GM18861 (cell line): ENCODE results near the gene TUFM.
A peak's percentile ranks its signal among the peaks of the same experiment; 100 is the strongest.
"Not testable (repeated sequence)": the region's sequence is repeated elsewhere in the genome, so short reads cannot be mapped to it uniquely, and the experiment has no call there.

Source experiments
- ATAC-seq: cut with Tn5 transposase; IDR thresholded peaks from one replicate; pipeline ENCODE4 v1.9.1; 2021; ENCODE audit not compliant: unreplicated experiment

The TUFM gene

DNA sequence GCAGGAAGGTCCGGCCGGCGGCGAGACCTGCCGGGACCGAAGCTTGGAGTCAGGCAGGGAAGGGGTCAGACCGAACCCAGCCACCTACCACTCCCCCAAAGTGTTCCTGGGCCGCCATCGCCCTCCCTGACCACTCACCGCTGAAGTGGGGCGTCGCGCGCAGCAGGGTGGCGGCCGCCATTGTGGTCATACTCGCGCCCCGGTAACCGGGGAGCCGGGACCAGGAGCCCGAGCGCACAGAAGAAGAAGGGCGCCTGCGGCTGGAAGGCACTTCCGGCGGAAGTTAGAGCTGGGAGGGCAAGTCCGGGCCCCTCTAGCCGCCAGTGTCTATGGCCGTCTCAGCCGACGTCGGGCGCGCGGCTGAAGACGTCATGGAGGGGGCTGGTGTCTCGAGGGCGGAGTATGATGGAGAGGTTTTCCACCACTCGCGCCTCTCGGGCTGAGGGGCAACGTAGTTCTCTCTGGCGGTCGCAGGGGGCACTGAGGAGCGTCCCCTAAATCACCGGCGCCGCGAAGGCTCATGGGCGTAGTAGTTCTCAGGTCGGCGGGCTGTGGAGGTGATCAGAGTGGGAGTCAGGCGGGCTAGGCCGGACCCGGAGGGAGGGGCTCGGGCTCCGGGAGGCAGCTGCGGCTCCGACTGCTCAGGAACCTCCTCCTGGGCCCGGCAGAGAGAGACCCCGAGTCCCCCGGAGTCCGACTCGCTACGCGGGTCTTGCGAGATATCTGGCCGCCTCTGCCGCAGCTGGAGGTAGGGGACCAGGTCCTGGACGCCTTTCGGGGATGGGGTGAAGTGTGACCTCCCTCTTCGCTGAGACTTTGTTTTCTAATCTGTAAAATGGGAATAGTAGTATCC is at the start of gene TUFM:
TSS of gene TUFM (minus strand) at position 269 of the 853 bp plus-strand sequence. CDS start at position 190, 79 bp downstream.
- ATAC-seq: peak; percentile 85

- ATAC-seq: no peak
These were observed 49.5 kb upstream of the TUFM start for GRCh38 chr16:28895609-28896008.

GRCh38 chr16:28893291-28893690 is 47.1 kb upstream of the TUFM start:
- no peak for ATAC-seq

DNA sequence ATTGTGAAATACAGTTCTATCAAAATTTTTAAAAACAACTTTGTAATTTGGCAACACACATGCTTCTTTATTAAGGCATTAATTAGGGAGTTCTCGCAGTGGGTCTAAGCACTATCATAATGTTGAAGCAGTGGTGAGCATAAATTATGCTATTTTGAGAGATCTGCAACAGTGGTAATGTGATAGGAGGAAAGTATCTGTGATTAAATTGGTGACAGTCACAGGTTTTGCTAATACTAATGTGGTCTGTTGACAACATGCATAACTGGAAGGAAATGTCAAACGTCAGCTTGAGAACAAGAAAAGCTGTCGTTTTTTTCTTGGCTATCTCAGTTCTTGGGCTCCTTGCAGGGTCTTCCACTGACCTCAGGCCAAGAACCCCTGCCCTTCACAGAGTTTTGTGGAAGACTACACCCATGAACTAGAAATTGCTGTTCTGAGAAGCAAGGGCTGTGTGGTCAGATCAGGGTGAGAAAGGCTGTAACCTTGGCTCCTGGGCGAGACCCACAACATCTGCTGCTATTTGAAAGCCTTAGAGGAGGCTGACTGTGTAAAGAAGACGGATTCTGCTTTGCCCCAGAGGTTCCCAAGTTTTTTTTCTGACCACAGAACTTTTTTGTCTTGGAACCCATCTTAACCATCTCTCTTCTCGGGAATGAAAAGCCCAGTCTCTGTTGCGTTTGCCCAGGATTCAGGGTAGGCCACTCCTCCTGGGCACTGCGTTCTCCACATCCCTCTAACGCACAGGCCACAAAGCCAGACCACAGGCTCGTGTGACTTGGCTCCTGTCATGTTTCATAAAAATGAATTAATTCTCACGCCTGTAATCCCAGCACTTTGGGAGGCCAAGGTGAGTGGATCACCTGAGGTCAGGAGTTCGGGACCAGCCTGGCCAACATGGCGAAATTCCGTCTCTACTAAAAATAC is 46.1 kb upstream of the TUFM start:
- no peak for ATAC-seq

GRCh38 chr16:28890355-28890754 is 44.2 kb upstream of the TUFM start:
- not testable (repeated sequence) for ATAC-seq

DNA sequence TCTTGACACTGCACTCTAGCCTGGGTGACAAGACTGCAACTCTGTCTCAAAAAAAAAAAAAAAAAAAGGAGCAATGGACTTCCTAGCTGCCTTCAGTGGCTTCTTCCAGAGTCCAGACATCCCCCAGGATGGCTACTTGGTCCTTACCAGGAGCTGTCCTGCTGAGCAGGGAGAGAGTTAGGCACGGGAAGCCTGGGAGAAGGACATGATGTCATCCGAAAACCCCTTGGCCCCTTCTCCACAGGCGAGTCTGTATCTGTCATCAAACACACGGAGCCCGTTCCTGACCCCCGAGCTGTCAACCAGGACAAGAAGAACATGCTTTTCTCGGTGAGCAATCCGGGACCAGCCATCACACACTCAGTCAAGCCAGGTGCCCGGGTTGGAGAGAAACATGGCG is 40.8 kb upstream of the TUFM start:
- no peak for ATAC-seq

- ATAC-seq: no peak
These were observed 37.9 kb upstream of the TUFM start for GRCh38 chr16:28884045-28884444.

DNA sequence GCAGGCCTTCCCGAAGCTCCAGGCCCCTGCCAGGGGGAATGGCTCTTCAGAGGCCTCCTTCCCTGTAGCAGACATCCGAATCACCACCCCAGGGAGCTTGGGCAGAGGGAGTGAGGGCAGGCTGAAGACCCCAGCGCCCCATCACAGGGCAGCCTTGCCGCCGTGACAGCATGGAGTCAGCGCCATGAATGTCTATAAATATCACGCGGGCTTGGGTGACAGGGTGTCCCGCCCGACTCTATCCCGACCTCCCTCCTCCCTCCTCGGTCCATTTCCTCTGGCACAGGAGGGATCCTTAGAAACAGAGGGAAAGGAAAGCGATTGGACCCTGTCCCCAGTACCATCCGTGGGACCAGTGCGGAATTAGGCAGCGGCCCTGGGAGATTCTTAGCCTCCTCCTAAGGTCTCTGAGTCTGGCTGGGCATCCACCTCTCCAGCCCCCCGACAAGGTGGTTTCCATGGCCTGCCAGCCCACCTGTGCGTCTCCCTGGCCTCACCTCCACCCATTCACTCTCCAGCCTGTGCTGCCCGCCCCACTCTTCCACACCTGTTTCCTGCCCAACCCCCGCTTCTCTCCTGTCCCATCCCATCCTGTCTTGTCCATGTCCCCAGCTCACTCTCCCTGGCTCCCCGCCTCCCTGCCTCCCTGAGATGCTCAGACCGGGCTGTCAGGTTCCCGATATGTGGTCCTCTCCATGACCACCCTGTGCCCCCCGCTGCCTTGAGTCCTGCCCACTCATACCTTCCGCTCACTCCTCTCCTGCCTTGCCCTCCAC is 37.3 kb upstream of the TUFM start:
- no peak for ATAC-seq

DNA sequence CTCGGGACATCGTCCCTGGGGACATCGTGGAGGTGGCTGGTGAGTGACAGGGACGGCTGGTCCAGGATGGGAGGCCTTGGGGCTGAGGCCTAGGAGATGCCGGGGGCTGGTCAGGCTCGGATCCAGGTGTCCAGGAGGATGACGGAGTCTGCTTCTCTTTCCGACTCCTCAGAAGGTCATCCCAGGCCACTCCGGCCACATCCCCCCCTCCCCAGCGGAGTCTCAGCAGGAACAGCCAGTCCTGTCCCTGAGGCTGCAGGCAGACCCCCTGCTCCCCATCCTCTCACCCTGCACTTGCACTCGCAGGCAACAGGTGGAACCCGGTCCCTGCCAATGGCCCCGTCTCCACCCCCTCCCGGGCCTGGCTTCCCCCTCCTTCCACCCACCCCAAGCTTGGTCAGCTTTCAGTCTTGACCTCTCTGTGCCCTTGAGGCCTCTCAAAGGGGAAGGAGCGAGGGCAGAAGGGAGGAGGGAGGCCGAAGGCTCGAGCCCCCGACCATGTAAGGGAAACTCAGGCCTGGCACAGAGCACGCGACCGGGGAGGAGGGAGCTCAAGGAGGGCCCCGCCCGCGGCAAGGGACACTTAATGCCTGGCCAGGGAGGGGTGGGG is 36.5 kb upstream of the TUFM start:
- no peak for ATAC-seq

GRCh38 chr16:28881565-28881964 is 35.4 kb upstream of the TUFM start:
- ATAC-seq: not testable (repeated sequence)

- ATAC-seq: no peak
These were observed 34.8 kb upstream of the TUFM start for GRCh38 chr16:28880955-28881354.

GRCh38 chr16:28880589-28880915 is 34.4 kb upstream of the TUFM start:
- ATAC-seq: no peak

DNA sequence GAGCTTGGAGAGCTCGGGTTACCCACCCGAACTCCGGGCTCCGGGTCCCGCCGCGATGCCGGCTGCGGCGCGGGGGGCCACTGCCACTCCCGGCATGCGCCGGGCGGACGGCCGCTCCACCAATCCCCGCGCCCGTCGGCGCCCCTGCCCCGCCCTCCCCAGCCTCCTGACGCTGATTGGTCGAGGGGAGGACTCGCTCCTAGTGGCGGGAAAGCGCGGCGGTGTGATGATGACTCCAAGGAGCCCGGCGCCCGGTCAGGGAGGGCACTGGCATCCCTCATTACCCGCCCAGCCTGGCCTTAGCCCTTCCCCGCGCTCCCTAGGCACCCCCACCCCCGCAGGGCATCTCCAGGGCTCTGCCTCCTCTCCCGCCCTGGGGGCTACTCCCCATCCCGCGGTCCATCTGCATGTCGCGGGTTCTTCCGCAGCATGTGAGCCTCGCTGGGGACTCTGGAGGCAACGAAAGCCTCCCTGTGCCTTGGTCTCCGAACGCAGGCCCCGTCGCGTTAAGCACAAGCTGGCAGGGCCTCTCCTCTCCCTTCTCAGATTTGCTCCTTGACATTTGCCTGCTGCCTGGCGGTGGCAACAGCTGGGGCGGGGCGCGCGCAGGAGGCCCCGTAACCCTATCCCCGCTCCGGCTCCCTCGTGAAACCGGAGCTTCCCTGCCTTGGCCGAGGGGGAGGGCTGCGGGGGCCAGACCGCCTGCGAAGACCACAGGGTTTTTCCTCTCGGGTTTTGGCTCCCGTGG is 33.9 kb upstream of the TUFM start:
- ATAC-seq: peak; percentile 82

DNA sequence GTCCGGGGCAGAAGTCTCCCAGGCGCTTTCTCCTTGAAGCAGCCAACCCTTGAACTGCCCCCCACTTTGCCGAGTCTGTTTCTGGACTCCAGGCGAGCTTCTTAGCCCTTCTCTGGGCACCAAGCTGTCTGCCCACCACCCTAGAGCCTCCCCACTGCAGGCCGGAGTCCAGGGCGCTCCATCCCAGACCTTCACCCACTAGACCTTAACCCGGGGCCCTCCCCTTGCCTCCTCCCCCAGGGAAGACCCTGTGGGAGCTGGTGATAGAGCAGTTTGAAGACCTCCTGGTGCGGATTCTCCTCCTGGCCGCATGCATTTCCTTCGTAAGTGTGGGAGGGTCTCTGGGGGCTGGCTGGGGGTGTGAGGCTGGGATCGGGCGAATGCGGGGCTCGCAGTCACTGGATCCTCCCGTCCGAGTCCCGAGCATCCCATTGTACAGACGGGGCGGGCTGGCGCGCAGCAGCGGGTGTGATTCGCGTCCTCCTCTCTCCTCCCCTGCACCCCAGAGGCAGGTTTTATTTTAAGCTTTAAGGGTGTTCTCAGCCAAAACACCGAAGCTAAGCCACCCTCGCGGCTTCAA is 33.2 kb upstream of the TUFM start:
- ATAC-seq: peak; percentile 31

DNA sequence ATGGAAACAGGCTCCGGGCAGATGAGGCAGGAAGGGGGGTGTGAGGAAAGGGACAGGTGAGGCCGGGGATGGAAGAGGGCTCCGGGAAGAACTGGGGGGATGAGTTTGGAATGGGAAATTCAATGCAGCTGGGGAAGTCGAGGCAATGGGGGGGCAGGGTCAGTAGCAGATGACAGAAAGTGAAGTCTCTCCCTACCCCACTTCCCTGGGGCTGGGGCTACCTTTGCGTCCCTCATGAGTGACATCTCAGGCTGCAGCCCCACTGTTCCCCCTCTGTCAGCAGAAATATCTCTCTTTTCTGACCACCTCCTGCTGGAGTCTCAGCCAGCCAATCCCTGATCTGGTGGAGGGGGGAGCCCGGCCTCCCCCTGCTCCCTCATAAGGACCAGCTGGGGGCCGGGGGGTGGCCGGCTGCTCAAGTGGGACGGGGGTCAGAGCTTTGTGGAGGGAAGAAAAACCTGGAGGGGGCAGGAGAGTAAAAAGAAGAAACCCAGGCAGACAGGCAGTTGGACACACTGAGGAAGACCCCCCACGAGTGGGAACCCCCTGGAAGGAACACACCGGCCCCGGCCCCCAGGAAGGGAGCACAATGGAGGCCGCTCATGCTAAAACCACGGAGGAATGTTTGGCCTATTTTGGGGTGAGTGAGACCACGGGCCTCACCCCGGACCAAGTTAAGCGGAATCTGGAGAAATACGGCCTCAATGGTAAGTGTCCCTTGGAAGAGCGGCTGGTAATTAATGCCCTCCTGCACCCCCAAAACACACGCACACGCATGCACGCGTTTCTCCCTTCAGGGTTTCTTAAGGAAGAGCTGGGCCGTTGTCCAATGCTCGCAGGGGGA is 32.2 kb upstream of the TUFM start, which contains the start of gene ATP2A1:
TSS of gene ATP2A1 (plus strand) at position 406 of the 844 bp plus-strand sequence. CDS start at position 590, 184 bp downstream.
- ATAC-seq: no peak

DNA sequence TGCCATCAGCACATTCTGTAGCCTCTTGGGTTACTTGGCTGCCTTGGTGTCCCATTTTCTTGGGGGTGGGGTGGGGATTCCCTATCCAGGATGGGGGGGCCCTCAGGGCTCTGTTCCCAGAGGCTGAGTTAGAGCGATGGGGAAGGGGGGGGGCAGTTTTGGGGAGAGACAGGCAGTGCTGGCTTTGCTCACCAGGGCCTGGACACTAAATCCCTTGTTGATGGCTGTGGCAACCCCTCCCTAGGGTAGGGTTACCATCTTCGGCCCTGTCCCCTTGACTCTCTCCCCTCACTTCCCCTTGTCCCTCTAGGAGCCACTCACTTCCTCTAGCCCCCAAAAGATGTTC is 31.5 kb upstream of the TUFM start:
- ATAC-seq: no peak

DNA sequence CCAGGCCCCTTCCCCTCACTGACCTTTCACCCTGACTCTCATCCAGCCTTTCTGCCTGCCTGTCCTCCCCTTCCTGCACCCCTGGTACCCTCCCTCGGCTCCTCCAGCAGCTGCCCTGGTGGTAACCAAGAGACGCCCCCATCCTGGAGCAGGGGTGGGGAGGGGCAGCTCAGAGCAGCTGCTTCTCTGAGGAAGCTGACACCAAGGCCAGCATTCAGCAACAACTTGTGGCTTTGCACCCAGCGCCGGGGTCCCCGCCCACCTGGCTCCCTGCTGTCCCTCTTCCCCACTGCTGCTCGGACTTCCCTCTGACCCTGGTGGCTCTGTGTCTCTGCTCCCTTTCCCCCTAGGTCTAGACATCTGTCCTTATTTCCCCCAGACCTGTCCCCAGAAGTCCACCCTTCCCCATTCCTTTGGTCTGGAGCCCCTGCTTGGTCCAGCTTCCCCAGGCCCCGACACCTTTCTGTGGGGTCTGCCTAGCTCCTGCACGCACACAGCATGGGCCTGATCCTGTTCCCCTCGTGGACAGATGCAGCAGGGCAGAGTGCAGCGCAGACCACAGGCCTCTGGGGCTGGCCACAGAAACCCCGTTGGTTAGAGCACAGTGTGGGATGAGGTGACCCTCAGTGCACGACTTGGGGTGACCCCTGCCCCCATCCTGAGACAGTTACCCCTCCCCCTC is 31.0 kb upstream of the TUFM start:
- no peak for ATAC-seq

GRCh38 chr16:28876019-28876659 is 30.0 kb upstream of the TUFM start:
- no peak for ATAC-seq
